Ovary (tissue), 9 donors: Measurements from ENCODE around the gene PPP1R9A. TPM values are rescaled to one million over a fixed set of nuclear protein-coding genes. Genes with fewer than 3 reads are reported as not detected.

Source experiments
- DNase-seq, 5 donors: peaks; one replicate each; pipeline ENCODE4 v3.0.0-alpha.2; 2019 to 2020
- H3K27ac ChIP-seq, 2 donors: fragments of 200-600 bp; one replicate each; pipeline versions ENCODE4 v1.5.1 to v1.8.0; 2019 to 2022
- H3K27me3 ChIP-seq: fragments of 200-600 bp; one replicate; pipeline ENCODE4 v1.8.0; 2022
- H3K36me3 ChIP-seq: fragments of 200-600 bp; sonication (generic); one replicate; pipeline ENCODE4 v1.5.1; 2019
- H3K4me1 ChIP-seq: one replicate; pipeline ENCODE4 v1.8.1; 2013; ENCODE audit warnings: mild to moderate bottlenecking, moderate library complexity; ENCODE audit not compliant: insufficient read depth
- H3K4me3 ChIP-seq: fragments of 200-600 bp; sonication (generic); one replicate; pipeline ENCODE4 v1.5.1; 2017
- H3K9me3 ChIP-seq, 2 donors: fragments of 200-600 bp in 1 of 2; sonication (generic) in 1 of 2; one replicate each; pipeline versions ENCODE4 v1.5.1 to v1.8.1; 2013 to 2019; ENCODE audit warnings: mild to moderate bottlenecking in 1 of 2, moderate library complexity in 1 of 2
- CTCF ChIP-seq, 3 donors: fragments of 450-650 bp in 2 of 3; fragments of 200-600 bp in 1 of 3; IDR thresholded peaks; one replicate each; pipeline versions ENCODE4 v1.5.1 to v1.8.0; 2016 to 2022; ENCODE audit warnings: antibody characterized with exemption in 3 of 3, mild to moderate bottlenecking in 1 of 3
- EP300 ChIP-seq: sonication (generic); formaldehyde crosslinking; IDR thresholded peaks from one replicate; pipeline ENCODE4 v1.6.1; 2017; ENCODE audit warnings: antibody characterized with exemption
- POLR2A ChIP-seq: fragments of 450-650 bp; IDR thresholded peaks from one replicate; pipeline ENCODE4 v1.6.1; 2017; ENCODE audit warnings: antibody characterized with exemption, mild to moderate bottlenecking, moderate library complexity
- WGBS, 3 donors: extraction: QIAGEN DNeasy Blood & Tissue Kit in 1 of 3; methylation state at CpG; one replicate each; pipeline versions ENCODE4 v1.1.5 to v1.1.7; 2013 to 2017; 5-methylcytosine and 5-hydroxymethylcytosine counted together
- intact Hi-C, 4 donors: fragments of 100-400 bp; cut with DNase I; formaldehyde crosslinking; loops; one replicate each; pipeline versions ENCODE4 v1.11.0 to v1.15.1; 2022 to 2023
- polyA plus RNA-seq, 2 donors: library from polyadenylated mRNA; stranded (reverse); fragments of 200-250 nt in 1 of 2; fragments of 350-450 nt in 1 of 2; fragmentation: Illumina TruSeq in 1 of 2; extraction: RNeasy Lipid Tissue Mini Kit (QIAGEN cat#74804) in 1 of 2; gene quantifications; one replicate each; pipeline ENCODE4 v1.2.3, GENCODE V29; 2013 to 2014
- total RNA-seq, 7 donors: library from RNA; depleted of rRNA in 2 of 7; stranded (reverse); fragments of >200 nt in 2 of 7; fragmentation: NEBNext Ultra II Directional in 3 of 7; extraction: Animal tissue kit (Norgen Biotek cat#: 25700) in 3 of 7; gene quantifications; one replicate each; pipeline versions ENCODE4 v1.1.0 to v1.2.4, GENCODE V29; 2016 to 2023
- donor health status: DM: no; HTN: no; CAD: no; lungs with moderate emphysema.
- donor health status: DM: no; HTN: no; CAD: no.
- donor health status: Bipolar disorder and iron deficiency.
- donor health status: DM: yes; HTN: yes; CAD: no.
- donor health status: DM: no; HTN: no; CAD: no.
- donor health status: DM: yes; HTN: yes; CAD: no.

PPP1R9A gene
- total and polyA plus RNA-seq, 9 donors, result 2.4 to 32.2 (median 11.2) TPM

DNA sequence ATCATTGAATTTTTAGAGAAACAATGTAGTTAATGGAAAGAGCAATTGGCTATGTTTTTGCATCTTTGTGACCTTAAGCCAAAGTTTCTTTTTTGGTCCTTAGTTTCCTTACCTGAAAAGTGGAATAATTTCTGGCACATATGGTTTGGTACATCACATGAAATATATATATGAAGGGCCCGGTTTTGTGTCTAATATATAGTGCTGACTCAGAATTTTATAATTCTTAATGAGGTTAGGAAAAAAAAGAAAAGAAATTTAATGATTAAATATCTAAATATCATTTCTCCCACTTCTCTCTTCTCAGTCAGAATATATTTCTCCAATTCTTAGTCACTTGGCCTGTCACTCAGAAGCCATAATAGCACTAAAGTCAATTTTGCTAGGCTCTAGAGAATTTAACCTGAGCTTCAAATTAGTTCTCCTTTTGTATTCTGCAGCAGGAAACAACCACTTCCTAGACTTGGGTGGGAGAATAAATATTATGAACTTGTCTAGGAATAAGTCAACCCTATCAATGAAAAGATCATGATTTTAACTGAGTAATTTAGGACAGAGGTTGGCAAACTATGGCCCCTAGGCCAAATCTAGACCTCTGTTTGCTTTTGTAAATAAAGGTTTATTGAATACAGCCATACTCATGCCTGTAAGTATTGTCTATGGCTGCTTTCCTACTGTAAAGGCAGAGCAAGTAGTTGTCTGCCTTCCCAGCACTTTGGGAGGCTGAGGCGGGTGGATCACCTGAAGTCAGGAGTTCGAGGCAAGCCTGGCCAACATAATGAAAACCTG, 34.6 kb downstream of the PPP1R9A start:
- Histone ChIP-seq H3K27me3 (no peaks in the 10 kb centered on the region), H3K9me3 (no peaks in the 10 kb centered on the region), H3K27ac (no peak overlapping the region), H3K36me3 (no peaks in the 10 kb centered on the region), H3K4me1 (no peaks in the 10 kb centered on the region), H3K4me3 (no peak overlapping the region)
- DNase-seq, result no peak
- 92 to 97% (median 94%) methylated on average over 3 of the region's 3 CpGs for WGBS, 3 donors
- intact Hi-C loops, result no loop called here
- no peak for TF ChIP-seq CTCF (IDR thresholded peaks at IDR 0.05)
- TF ChIP-seq POLR2A, result no peak
- TF ChIP-seq EP300, result no peak

DNA sequence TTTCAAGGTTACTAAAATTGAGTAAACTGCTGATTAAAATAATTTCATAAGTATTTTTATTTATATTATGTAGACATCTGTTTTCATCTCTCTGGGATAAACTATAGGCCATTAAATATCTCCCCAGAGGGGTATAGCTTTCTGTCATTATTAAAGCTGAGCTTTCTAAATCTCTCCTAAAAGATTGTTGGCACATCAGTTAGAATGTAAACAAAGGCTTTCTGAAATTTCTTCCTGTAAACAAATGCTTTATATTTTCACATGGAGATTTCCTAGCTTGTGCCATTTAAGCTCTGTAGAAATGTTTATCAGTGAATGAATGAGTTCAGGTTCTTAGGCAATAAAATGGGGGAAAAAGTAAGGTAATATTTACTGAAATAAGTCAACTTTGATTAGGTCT, 35.7 kb downstream of the PPP1R9A start:
- intact Hi-C loops, result no loop called here
- Histone ChIP-seq H3K4me3 (no peak overlapping the region), H3K36me3 (no peaks in the 10 kb centered on the region), H3K27me3 (no peaks in the 10 kb centered on the region), H3K4me1 (no peaks in the 10 kb centered on the region), H3K9me3 (no peaks in the 10 kb centered on the region), H3K27ac (no peak overlapping the region)
- TF ChIP-seq CTCF (IDR thresholded peaks at IDR 0.05) (no peak), EP300 (no peak), POLR2A (no peak)
- no peak for DNase-seq

GRCh38 chr7:94949532-94949931, 42.1 kb downstream of the PPP1R9A start:
- intact Hi-C loops, result no loop called here
- Histone ChIP-seq H3K4me1 (no peaks in the 10 kb centered on the region), H3K27me3 (no peaks in the 10 kb centered on the region), H3K27ac (no peak overlapping the region), H3K9me3 (no peaks in the 10 kb centered on the region), H3K4me3 (no peak overlapping the region), H3K36me3 (no peaks in the 10 kb centered on the region)
- DNase-seq, result no peak
- WGBS, 3 donors, result 94 to 100% (median 97%) methylated on average over 1 of the region's 1 CpG
- TF ChIP-seq EP300 (no peak), CTCF (IDR thresholded peaks at IDR 0.05) (no peak), POLR2A (no peak)

- no peak for DNase-seq
- H3K27ac ChIP-seq, result no peak overlapping the region
- no peaks in the 10 kb centered on the region for H3K36me3 ChIP-seq
- no peak overlapping the region for H3K4me3 ChIP-seq
- no peaks in the 10 kb centered on the region for H3K9me3 ChIP-seq
- intact Hi-C loops, result no loop called here
- H3K27me3 ChIP-seq, result no peaks in the 10 kb centered on the region
- no peak for TF ChIP-seq CTCF (IDR thresholded peaks at IDR 0.05)
- TF ChIP-seq POLR2A, result no peak
- WGBS, 3 donors, result 90 to 94% (median 93%) methylated on average over 3 of the region's 3 CpGs
- no peaks in the 10 kb centered on the region for H3K4me1 ChIP-seq
Measured at GRCh38 chr7:94955807-94956206, 48.4 kb downstream of the PPP1R9A start.
